ENCODE data around the gene LRP5. TPM values are rescaled to one million over a fixed set of nuclear protein-coding genes. Genes with fewer than 3 reads are reported as not detected.

The LRP5 gene
- total RNA-seq, 1 experiment from 2014 or later, result 48.8 TPM

DNA sequence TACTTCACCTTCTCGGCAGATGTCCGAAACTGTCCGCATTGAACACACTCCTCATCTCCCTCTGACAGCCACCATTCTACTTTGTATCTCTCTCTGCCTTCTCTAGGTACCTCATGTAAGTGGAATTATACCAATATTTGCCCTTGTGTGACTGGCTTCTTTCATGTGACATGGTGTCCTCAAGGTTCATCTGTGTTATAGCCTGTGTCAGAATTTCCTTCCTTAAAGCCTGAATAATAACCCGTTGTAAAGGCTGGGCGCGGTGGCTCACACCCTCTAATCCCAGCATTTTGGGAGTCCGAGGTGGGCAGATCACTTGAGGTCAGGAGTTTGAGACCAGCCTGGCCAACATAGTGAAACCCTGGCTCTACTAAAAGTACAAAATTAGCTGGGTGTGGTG lies 107.8 kb downstream of the LRP5 start:
- Mint-ChIP-seq H3K4me3 (no peak overlapping the region), H3K36me3 (peaks cover 41% of the 10 kb centered on the region), H3K27ac (no peak overlapping the region), H3K27me3 (ENCODE audit: low read depth) (no peaks in the 10 kb centered on the region), H3K9me3 (peaks cover 4% of the 10 kb centered on the region; the same call in 1 of the 2 replicates), H3K4me1 (no peaks in the 10 kb centered on the region)
- TF ChIP-seq NR3C1 (CRISPR knock-in tag; conservative IDR thresholded peaks at IDR 0.05; ENCODE audit: low read depth), result no peak
- TF ChIP-seq, protein P1, sequence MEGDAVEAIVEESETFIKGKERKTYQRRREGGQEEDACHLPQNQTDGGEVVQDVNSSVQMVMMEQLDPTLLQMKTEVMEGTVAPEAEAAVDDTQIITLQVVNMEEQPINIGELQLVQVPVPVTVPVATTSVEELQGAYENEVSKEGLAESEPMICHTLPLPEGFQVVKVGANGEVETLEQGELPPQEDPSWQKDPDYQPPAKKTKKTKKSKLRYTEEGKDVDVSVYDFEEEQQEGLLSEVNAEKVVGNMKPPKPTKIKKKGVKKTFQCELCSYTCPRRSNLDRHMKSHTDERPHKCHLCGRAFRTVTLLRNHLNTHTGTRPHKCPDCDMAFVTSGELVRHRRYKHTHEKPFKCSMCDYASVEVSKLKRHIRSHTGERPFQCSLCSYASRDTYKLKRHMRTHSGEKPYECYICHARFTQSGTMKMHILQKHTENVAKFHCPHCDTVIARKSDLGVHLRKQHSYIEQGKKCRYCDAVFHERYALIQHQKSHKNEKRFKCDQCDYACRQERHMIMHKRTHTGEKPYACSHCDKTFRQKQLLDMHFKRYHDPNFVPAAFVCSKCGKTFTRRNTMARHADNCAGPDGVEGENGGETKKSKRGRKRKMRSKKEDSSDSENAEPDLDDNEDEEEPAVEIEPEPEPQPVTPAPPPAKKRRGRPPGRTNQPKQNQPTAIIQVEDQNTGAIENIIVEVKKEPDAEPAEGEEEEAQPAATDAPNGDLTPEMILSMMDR (IDR thresholded peaks at IDR 0.05), result no peak
- TF ChIP-seq SP1 (CRISPR knock-in tag; conservative IDR thresholded peaks at IDR 0.05), result no peak
- TF ChIP-seq, protein P2, sequence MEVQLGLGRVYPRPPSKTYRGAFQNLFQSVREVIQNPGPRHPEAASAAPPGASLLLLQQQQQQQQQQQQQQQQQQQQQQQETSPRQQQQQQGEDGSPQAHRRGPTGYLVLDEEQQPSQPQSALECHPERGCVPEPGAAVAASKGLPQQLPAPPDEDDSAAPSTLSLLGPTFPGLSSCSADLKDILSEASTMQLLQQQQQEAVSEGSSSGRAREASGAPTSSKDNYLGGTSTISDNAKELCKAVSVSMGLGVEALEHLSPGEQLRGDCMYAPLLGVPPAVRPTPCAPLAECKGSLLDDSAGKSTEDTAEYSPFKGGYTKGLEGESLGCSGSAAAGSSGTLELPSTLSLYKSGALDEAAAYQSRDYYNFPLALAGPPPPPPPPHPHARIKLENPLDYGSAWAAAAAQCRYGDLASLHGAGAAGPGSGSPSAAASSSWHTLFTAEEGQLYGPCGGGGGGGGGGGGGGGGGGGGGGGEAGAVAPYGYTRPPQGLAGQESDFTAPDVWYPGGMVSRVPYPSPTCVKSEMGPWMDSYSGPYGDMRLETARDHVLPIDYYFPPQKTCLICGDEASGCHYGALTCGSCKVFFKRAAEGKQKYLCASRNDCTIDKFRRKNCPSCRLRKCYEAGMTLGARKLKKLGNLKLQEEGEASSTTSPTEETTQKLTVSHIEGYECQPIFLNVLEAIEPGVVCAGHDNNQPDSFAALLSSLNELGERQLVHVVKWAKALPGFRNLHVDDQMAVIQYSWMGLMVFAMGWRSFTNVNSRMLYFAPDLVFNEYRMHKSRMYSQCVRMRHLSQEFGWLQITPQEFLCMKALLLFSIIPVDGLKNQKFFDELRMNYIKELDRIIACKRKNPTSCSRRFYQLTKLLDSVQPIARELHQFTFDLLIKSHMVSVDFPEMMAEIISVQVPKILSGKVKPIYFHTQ (CRISPR knock-in tag; IDR thresholded peaks at IDR 0.05), result no peak
- TF ChIP-seq TCF7 (CRISPR knock-in tag; IDR thresholded peaks at IDR 0.05; ENCODE audit: low read depth), result no peak
- TF ChIP-seq, protein P3, sequence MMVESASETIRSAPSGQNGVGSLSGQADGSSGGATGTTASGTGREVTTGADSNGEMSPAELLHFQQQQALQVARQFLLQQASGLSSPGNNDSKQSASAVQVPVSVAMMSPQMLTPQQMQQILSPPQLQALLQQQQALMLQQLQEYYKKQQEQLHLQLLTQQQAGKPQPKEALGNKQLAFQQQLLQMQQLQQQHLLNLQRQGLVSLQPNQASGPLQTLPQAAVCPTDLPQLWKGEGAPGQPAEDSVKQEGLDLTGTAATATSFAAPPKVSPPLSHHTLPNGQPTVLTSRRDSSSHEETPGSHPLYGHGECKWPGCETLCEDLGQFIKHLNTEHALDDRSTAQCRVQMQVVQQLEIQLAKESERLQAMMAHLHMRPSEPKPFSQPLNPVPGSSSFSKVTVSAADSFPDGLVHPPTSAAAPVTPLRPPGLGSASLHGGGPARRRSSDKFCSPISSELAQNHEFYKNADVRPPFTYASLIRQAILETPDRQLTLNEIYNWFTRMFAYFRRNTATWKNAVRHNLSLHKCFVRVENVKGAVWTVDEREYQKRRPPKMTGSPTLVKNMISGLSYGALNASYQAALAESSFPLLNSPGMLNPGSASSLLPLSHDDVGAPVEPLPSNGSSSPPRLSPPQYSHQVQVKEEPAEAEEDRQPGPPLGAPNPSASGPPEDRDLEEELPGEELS (CRISPR knock-in tag; IDR thresholded peaks at IDR 0.05), result no peak
- TF ChIP-seq MXD4 (CRISPR knock-in tag; IDR thresholded peaks at IDR 0.05; ENCODE audit: borderline replicate concordance), result no peak
- TF ChIP-seq FOXK1 (CRISPR knock-in tag; IDR thresholded peaks at IDR 0.05), result no peak
- no peak for ATAC-seq
- DNase-seq (ENCODE audit: low spot score), result no peak
- ChIA-PET POLR2A (no interaction called here), CTCF (no interaction called here)

DNA sequence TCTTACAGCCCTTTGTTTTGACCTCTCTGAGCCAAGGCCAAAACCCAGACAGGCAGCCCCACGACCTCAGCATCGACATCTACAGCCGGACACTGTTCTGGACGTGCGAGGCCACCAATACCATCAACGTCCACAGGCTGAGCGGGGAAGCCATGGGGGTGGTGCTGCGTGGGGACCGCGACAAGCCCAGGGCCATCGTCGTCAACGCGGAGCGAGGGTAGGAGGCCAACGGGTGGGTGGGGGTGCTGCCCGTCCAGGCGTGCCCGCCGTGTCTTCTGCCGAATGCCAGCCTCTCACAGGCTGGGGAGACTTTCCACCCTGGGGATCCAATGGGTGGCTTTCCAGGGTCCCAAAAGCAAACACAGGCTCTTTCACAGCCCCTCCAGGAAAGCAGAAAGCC lies 111.1 kb downstream of the LRP5 start:
- ATAC-seq, result no peak
- no peak overlapping the region for H3K27ac Mint-ChIP-seq
- H3K4me1 Mint-ChIP-seq, result no peaks in the 10 kb centered on the region
- peaks cover 44% of the 10 kb centered on the region for H3K36me3 Mint-ChIP-seq
- CTCF ChIA-PET, result no interaction called here
- peaks cover 7% of the 10 kb centered on the region for H3K9me3 Mint-ChIP-seq
- POLR2A ChIA-PET, result no interaction called here
- TF ChIP-seq, protein P4, sequence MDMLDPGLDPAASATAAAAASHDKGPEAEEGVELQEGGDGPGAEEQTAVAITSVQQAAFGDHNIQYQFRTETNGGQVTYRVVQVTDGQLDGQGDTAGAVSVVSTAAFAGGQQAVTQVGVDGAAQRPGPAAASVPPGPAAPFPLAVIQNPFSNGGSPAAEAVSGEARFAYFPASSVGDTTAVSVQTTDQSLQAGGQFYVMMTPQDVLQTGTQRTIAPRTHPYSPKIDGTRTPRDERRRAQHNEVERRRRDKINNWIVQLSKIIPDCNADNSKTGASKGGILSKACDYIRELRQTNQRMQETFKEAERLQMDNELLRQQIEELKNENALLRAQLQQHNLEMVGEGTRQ (CRISPR knock-in tag; IDR thresholded peaks at IDR 0.05), result no peak
- TF ChIP-seq NFE2L1 (CRISPR knock-in tag; IDR thresholded peaks at IDR 0.05) (no peak), SMAD4 (CRISPR knock-in tag; IDR thresholded peaks at IDR 0.05) (no peak), NR2C2 (CRISPR knock-in tag; IDR thresholded peaks at IDR 0.05) (no peak), HMGA2 (CRISPR knock-in tag; IDR thresholded peaks at IDR 0.05) (no peak), ZNF219 (CRISPR knock-in tag; IDR thresholded peaks at IDR 0.05; ENCODE audit: borderline replicate concordance) (no peak), ZNF121 (CRISPR knock-in tag; IDR thresholded peaks at IDR 0.05) (no peak), SMAD3 (CRISPR knock-in tag; IDR thresholded peaks at IDR 0.05; ENCODE audit: borderline replicate concordance) (no peak), IRF2 (CRISPR knock-in tag; IDR thresholded peaks at IDR 0.05; ENCODE audit: borderline replicate concordance, low read depth) (no peak), GRHL2 (CRISPR knock-in tag; IDR thresholded peaks at IDR 0.05; ENCODE audit: insufficient replicate concordance, severe bottlenecking) (no peak), ZNF423 (CRISPR knock-in tag; IDR thresholded peaks at IDR 0.05) (no peak)
- TF ChIP-seq, protein P5, sequence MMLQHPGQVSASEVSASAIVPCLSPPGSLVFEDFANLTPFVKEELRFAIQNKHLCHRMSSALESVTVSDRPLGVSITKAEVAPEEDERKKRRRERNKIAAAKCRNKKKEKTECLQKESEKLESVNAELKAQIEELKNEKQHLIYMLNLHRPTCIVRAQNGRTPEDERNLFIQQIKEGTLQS (CRISPR knock-in tag; conservative IDR thresholded peaks at IDR 0.05), result no peak
- TF ChIP-seq, protein P3 (CRISPR knock-in tag; IDR thresholded peaks at IDR 0.05), result no peak
- TF ChIP-seq, protein P6, sequence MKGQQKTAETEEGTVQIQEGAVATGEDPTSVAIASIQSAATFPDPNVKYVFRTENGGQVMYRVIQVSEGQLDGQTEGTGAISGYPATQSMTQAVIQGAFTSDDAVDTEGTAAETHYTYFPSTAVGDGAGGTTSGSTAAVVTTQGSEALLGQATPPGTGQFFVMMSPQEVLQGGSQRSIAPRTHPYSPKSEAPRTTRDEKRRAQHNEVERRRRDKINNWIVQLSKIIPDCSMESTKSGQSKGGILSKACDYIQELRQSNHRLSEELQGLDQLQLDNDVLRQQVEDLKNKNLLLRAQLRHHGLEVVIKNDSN (CRISPR knock-in tag; IDR thresholded peaks at IDR 0.05), result no peak
- TF ChIP-seq, protein P2 (CRISPR knock-in tag; IDR thresholded peaks at IDR 0.05), result no peak
- TF ChIP-seq, protein P7, sequence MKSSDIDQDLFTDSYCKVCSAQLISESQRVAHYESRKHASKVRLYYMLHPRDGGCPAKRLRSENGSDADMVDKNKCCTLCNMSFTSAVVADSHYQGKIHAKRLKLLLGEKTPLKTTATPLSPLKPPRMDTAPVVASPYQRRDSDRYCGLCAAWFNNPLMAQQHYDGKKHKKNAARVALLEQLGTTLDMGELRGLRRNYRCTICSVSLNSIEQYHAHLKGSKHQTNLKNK (CRISPR knock-in tag; IDR thresholded peaks at IDR 0.05), result no peak
- no peak for DNase-seq (ENCODE audit: low spot score)
- H3K27me3 Mint-ChIP-seq (ENCODE audit: low read depth), result no peaks in the 10 kb centered on the region
- no peak overlapping the region for H3K4me3 Mint-ChIP-seq

Data from WTC11 (cell line).